ENCODE data around the gene KLF11. TPM values are rescaled to one million over a fixed set of nuclear protein-coding genes. Genes with fewer than 3 reads are reported as not detected.
A peak's percentile ranks its signal among the peaks of the same experiment; 100 is the strongest.
"Not testable (repeated sequence)": the region's sequence is repeated elsewhere in the genome, so short reads cannot be mapped to it uniquely, and the experiment has no call there.

The KLF11 gene
- total RNA-seq, 1 donor from 2014 or later, result 4.4 TPM

- no peak for DNase-seq (ENCODE audit: low read depth in 2 of 2)
These were observed 20.2 kb upstream of the KLF11 start for GRCh38 chr2:10022966-10023662.

DNA sequence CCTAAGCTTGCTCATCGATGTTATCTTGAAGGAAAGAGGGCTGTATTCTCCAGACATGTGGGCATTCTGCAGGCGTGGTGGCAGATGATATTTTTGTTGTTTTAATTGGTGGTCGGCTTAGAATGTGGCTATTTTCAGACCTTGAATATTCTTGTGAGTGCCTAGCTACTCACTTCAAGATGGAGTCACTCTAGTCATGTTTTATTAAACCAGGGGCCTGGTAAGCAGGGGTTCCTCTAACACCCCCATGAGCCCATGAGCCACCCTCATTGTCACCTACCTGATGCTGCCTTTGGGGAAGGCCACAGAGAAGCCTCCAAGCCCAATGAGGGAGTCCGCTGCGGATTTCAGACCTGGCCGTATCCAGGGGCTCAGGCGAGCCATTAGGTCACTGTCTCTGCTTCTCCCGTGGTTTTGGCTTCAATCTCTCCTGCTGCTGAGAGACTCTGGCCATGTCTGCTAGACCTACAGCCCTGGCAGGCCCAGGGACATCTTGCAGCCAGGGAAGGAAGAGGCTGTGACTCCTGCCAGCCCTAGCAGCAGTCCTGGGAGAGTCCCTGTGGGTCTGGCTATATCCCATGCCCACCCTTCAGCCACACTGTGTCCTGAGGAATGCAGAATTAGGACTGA is 16.3 kb upstream of the KLF11 start:
- no peak for DNase-seq (ENCODE audit: low read depth in 2 of 2)

- DNase-seq (ENCODE audit: low read depth in 2 of 2), result no peak
These were observed 15.6 kb upstream of the KLF11 start for GRCh38 chr2:10027660-10028330.

GRCh38 chr2:10028407-10028987 is 14.9 kb upstream of the KLF11 start:
- DNase-seq (ENCODE audit: low read depth in 2 of 2), result peak in 1 of 2 donors; percentile 21

DNA sequence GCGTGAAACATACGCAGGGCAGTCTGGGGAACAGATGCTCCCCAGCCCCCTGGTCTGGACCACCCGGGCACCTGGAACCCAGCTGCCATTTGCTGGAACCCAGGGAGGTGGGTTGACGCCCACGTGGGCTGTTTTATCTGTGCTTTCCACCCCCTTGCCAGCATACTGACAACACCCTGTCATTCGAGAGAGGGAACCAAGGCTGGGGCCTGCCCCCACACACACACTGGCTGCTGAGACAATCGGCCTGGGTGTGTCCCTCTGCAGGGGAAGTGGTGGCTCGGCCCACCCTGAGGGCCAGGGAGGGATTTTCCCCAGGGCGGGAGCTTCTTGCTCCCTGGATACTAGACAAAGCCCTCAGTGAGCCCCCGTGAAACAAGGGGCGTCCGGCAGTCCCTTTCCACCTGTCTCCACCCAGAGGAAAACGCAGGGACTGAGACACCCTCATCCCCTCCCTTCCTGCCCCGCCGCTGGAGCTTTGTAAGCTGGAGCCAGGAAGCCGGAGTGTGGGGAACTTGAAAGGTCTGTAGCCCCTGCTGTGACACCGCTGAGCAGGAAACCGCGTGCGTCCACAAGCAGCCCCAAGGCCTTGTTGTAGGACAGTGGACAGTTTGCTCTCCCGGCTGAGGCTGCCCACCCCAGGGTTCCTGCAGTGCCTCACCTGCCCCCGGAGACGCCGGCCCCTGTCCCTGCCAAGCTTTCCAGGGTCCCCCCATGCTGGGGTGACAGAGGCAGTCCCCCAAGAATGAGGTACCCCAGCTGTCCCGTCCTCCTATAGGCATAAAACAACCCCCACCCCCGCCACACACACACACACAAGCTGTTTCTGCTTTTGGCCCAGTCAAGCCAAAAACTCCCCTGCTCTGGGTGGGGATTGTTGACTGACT is 14.1 kb upstream of the KLF11 start:
- peak in 1 of 2 donors; percentile 47 for DNase-seq (ENCODE audit: low read depth in 2 of 2)

DNA sequence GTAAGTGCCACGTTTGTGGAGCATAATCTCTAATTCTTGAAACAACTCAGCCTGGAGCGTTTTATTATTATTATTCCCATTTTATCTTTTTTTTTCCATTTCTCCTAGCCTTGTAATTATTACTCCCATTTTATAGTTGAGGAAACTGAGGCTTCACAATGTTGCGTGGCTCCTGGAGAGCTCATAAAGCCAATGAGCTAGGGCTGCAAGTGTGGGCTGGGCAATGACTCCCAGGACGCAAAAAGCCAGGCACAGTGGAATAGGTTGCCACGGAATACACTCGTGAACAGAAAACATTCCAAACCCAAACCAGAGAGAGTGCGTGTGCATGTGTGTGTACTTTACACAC is 13.5 kb upstream of the KLF11 start:
- no peak for DNase-seq (ENCODE audit: low read depth in 2 of 2)

DNA sequence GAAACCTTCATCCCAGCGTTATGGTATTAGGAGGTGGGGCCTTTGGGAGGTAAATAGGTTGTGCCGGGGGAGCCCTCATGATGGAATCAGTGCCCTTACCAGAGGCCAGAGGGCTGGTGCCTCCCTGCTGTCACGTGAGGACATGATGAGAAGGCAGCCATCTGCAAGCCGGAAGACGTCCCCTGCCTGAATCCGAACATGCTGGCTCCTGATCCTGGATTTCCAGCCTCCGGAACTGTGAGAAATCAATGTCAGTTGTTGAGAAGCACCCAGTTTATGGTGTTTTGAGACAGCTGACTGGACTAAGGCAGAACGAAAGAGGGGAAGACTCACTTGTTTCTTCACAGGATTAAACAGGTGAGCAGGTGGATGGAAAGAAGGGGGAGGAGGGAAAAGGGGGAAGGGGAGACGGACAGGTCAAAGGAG is 13.0 kb upstream of the KLF11 start:
- no peak for DNase-seq (ENCODE audit: low read depth in 2 of 2)

GRCh38 chr2:10030798-10031197 is 12.6 kb upstream of the KLF11 start:
- DNase-seq (ENCODE audit: low read depth in 2 of 2), result not testable (repeated sequence)

GRCh38 chr2:10031886-10032745 is 11.2 kb upstream of the KLF11 start:
- DNase-seq (ENCODE audit: low read depth in 2 of 2), result no peak

DNA sequence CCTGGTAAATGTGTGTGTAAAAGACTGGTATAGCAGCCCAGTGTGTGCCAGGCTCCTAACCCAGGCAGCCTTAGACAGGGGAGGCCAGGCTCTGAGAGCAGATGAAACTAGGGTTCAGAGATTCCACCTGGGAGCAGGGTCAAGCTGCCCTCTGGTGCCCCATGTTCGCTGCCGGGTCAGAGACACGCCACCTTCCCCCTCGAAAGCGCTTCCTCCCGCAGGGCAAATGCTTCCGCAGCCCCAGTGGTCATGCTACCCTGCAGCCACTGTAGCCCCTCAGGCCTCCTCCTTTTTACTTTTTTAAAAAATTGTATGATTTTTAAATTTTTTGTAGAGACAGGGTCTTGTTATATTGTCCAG is 10.6 kb upstream of the KLF11 start:
- no peak for DNase-seq (ENCODE audit: low read depth in 2 of 2)

DNA sequence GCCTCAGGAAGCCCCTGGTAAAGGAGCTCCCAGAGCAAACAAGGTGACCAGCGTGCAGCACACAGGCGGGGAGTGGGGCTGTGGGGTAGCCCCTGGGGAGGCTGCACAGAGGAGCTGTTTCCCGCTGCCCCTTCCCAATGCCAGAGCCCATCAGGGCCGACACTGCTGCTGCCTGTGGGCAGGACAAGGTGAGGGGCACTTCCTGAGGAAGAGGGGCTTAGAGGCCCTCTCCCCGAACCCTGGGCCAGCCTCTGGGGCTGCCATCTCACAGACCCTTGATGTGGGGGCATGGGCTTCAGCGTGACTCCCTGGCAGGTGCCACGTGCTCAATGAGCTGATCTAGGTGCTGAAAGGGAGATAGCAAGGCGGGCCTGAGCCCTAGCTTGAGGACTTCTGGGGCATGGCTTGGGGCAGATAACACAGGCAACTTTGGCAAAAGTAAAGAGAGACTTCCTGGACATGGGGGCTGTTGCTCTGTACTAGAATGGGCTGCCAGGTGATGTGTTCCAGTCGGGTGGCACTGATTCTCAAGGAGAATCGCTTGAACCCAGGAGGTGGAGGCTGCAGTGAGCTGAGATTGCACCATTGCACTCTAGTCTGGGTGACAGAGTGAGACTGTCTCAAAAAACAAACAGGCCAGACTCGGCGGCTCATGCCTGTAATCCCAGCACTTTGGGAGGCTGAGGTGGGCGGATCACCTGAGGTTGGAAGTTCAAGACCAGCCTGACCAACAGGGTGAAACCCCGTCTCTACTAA is 9.9 kb upstream of the KLF11 start:
- no peak for DNase-seq (ENCODE audit: low read depth in 2 of 2)

DNA sequence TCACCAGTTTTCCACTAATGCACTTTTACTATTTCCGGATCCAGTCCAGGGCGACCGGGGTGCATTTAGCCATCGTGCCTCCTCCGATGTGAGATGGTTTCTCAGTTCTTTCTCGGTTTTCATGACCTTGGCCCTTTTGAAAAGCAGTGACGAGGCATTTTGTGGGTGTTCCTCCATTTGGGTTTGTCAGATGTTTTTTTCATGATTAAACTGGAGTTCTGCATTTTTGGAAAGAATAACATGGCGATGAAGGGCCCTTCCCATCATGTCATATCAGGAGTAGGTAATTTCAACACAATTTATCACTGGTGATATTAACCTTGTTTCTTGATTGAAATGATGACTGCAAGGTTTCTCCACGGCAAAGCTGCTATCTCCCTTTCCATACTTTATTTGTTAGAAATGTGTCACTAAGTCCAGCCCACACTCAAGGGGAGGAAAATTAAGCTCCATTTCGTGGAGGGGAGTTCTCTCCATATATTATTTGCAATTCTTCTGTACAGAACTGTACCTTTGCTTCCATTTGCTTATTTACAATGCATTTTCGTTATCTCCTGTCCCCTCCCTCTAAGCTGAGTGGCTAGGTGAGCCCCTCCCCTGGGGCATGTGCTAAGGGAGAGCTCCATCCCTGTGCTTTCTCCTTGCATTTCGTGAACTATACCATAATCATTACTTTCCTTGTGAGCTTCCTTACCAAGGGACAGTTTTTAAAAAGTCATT is 8.9 kb upstream of the KLF11 start:
- DNase-seq (ENCODE audit: low read depth in 2 of 2), result no peak

DNA sequence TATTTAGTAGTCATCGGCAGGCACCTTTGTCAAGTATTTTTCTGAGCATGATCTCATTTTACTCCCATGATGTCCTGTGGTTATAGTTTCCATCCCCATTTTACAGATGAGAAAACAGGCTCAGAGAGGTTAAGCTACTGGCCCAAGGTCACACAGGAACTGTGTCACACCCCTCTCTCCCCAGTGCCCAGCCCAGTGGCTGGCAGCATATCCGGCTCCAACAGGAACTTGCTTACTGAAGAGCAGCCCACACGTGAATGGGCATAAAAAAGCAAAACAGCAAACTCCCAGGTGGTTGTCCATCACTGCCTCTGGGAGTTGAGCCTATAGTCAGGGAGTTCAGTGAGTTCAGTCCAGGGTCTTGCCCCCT is 8.3 kb upstream of the KLF11 start:
- DNase-seq (ENCODE audit: low read depth in 2 of 2), result no peak

GRCh38 chr2:10035633-10036032 is 7.7 kb upstream of the KLF11 start:
- DNase-seq (ENCODE audit: low read depth in 2 of 2), result no peak

GRCh38 chr2:10036095-10036884 is 7.1 kb upstream of the KLF11 start:
- peak; percentile 44 to 84 for DNase-seq (ENCODE audit: low read depth in 2 of 2)

- no peak for DNase-seq (ENCODE audit: low read depth in 2 of 2)
These were observed 5.2 kb upstream of the KLF11 start for GRCh38 chr2:10038123-10038522.

- no peak for DNase-seq (ENCODE audit: low read depth in 2 of 2)
These were observed 4.6 kb upstream of the KLF11 start for GRCh38 chr2:10038716-10039115.

DNA sequence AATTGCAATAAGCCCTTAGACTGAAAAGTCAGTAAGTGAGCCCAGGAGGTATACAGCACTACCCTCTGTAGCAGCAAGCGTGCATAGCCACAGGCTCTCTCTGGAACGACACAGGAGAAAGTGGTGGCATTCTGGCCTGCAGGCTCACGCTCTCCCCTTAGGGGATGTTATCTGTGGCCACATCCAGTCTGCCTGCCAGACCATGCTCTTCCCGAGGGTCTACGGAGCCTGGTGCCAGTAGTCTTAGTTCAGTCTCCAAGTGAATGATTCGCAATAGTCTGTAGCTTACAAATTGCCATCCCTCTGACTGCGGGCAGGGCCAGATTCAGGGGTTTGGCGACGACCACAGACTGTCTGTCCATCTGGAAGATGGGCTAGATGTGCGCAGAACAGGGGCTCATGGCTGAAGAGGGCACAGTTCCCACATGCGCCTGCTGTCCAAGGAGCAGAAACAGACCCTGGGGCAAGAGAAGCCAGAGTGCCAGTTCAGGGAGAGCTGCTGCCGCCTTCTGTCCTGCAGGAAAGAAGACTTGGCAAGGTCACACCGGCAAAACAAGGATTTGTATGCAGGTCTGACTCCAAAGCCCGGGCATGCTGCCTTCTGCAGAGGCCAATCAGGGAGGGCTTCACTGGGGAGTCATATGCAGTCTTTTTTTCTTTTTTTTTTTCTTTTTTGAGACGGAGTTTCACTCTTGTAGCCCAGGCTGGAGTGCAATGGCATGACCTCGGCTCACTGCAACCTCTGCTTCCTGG is 3.5 kb upstream of the KLF11 start:
- no peak for DNase-seq (ENCODE audit: low read depth in 2 of 2)

Data from dermis microvascular lymphatic vessel endothelial cell (primary cell).